Adrenal gland (tissue), 12 donors: ENCODE measurements around the gene C19orf53. TPM values are rescaled to one million over a fixed set of nuclear protein-coding genes. Genes with fewer than 3 reads are reported as not detected.

Experiments used
- DNase-seq, 7 donors: peaks; one replicate each; pipeline ENCODE4 v3.0.0-alpha.2; 2019 to 2020
- H3K27ac ChIP-seq, 5 donors: fragments of 200-600 bp; sonication (generic) in 4 of 5; 1 replicate in 3 of 5; 2 replicates in 2 of 5; pipeline versions ENCODE4 v1.5.1 to v1.8.0; 2016 to 2020; ENCODE audit warnings: mild to moderate bottlenecking in 1 of 5
- H3K27me3 ChIP-seq: fragments of 200-600 bp; 2 replicates; pipeline ENCODE4 v1.8.0; 2021
- H3K36me3 ChIP-seq, 2 donors: fragments of 200-600 bp; replicated peaks in 1 of 2; 1 replicate in 1 of 2; 2 replicates in 1 of 2; pipeline versions ENCODE4 v1.5.1 to v1.8.0; 2018 to 2022
- H3K4me1 ChIP-seq, 2 donors: fragments of 200-600 bp; replicated peaks in 1 of 2; 1 replicate in 1 of 2; 2 replicates in 1 of 2; pipeline versions ENCODE4 v1.5.1 to v1.8.0; 2018 to 2021
- H3K4me3 ChIP-seq, 4 donors: fragments of 200-600 bp; sonication (generic) in 3 of 4; one replicate each; pipeline ENCODE4 v1.5.1; 2016 to 2018
- H3K9me3 ChIP-seq, 3 donors: fragments of 200-600 bp; sonication (generic) in 1 of 3; replicated peaks in 1 of 3; 1 replicate in 2 of 3; 2 replicates in 1 of 3; pipeline versions ENCODE4 v1.5.1 to v1.8.0; 2016 to 2021
- CTCF ChIP-seq, 6 experiments: fragments of 450-650 bp in 4 of 6; fragments of 200-600 bp in 2 of 6; sonication (generic) in 1 of 6; IDR thresholded peaks; 1 replicate in 5 of 6; 2 replicates in 1 of 6; pipeline versions ENCODE4 v1.5.1 to v1.8.0; 2016 to 2021; ENCODE audit warnings: antibody characterized with exemption in 6 of 6, mild to moderate bottlenecking in 2 of 6, moderate library complexity in 1 of 6
- POLR2A ChIP-seq, 2 donors: fragments of 450-650 bp; IDR thresholded peaks; one replicate each; pipeline ENCODE4 v1.6.1; 2017; ENCODE audit warnings: antibody characterized with exemption in 2 of 2, mild to moderate bottlenecking in 2 of 2, moderate library complexity in 1 of 2
- WGBS, 4 donors: extraction: QIAGEN DNeasy Blood & Tissue Kit in 2 of 4; methylation state at CpG; one replicate each; pipeline versions ENCODE4 v1.1.5 to v1.1.7; 2013 to 2017; 5-methylcytosine and 5-hydroxymethylcytosine counted together
- intact Hi-C, 2 donors: fragments of 100-400 bp; cut with DNase I; formaldehyde crosslinking; loops; one replicate each; pipeline versions ENCODE4 v1.14.1 to v1.15.0; 2022 to 2023
- polyA plus RNA-seq, 3 donors: library from polyadenylated mRNA; stranded (reverse); fragments of 200-250 nt in 2 of 3; fragments of 350-450 nt in 1 of 3; fragmentation: Illumina TruSeq in 1 of 3; extraction: RNeasy Lipid Tissue Mini Kit (QIAGEN cat#74804) in 1 of 3; gene quantifications; one replicate each; pipeline ENCODE4 v1.2.3, GENCODE V29; 2013 to 2014
- total RNA-seq, 9 donors: library from RNA; depleted of rRNA in 4 of 9; stranded (reverse); fragments of >200 nt in 4 of 9; fragments of 120-200 nt in 1 of 9; fragmentation: NEBNext Ultra II Directional in 1 of 9; extraction: Animal tissue kit (Norgen Biotek cat#: 25700) in 1 of 9; gene quantifications; one replicate each; pipeline versions ENCODE4 v1.1.0 to v1.2.4, GENCODE V29; 2013 to 2023
- donor health status: healthy with polysubstance abuse.
- donor health status: Bipolar disorder and iron deficiency.
- donor health status: DM: yes; HTN: yes; CAD: no.
- donor health status: DM: no; HTN: no; CAD: no.
- donor health status: DM: no; HTN: no; CAD: no.
- donor health status: DM: yes; HTN: yes; CAD: no.

The C19orf53 gene
- total and polyA plus RNA-seq, 12 donors: 95.8 to 459 (median 166) TPM

DNA sequence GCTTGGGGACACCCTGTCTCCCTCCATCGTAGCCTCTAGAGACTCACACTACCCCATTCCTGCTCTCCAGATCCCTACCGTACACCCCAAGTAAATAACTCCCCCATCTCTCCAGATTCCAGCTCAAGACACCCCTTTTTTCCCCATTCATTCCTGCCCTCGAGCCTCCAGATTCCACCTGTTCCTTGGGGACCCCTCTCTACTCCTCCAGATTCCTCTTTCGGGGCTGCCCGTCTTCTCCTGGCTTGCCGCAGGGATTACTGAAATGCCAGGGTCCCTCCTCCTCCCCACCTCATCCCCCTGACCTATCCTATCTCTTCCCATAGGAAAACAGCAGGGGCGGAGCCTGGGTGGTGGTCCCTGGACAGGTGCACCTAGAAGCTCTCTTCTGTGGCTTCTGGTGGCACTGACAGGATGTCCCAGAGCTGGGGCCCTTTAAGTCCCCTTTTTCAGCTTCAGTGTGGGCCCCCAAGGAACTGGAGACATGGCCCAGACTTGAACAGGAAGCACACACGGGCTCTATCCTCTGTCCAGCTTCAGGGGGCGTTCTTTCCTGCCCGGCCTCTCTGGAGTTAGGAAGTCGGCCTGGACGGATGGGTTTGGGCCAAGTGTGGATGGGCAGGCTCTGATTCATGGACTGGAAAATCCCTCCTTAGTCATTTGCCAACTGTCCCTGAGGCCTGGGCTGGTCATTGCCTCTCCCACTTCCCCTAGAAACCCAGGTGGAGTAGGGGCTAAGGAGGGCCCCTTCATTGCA, 22.2 kb downstream of the C19orf53 start:
- 10 to 15% (median 13%) methylated on average over 8 to 12 of the region's 12 CpGs for WGBS, 4 donors
- peak overlapping the region; percentile 74 to 94 (median 90) for H3K27ac ChIP-seq
- H3K27me3 ChIP-seq: no peaks in the 10 kb centered on the region
- H3K4me3 ChIP-seq: peak overlapping the region in 3 of 4 donors; percentile 40 to 92 (median 48)
- peaks cover 0 to 3% of the 10 kb centered on the region in 2 donors for H3K36me3 ChIP-seq
- DNase-seq: peak; percentile 76 to 93 (median 91)
- peaks cover 22 to 33% of the 10 kb centered on the region in 2 donors for H3K4me1 ChIP-seq
- H3K9me3 ChIP-seq: no peaks in the 10 kb centered on the region
- TF ChIP-seq POLR2A (IDR thresholded peaks at IDR 0.05) (peak in 1 of 2 donors; percentile 60), CTCF (IDR thresholded peaks at IDR 0.05) (no peak)
- intact Hi-C loops: loop anchor here in 1 of 2 donors (5.0 kb wide), 1 partner anchor 66 kb away; no protein-coding TSS in a partner anchor

DNA sequence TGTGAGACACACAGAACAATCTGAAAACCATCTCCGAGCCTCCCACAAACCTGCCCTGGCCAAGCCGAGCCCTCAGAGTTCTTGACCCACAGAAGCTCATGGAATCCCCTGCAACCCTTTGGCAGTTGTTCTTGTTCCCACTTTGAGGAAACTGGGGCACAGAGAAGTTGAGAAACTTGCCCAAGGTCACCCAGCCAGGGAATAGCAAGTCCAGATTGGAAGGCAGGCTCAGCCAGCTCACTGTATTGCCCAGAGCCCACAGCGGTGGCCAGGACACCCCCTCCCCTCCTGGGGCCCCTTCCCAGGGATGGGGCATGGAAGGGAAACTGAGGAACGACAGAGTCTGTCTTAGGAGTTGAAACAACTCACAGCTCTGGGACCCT, 22.8 kb downstream of the C19orf53 start:
- WGBS, 4 donors: 25 to 40% (median 33%) methylated on average over 3 to 4 of the region's 4 CpGs
- Histone ChIP-seq H3K9me3 (no peaks in the 10 kb centered on the region), H3K27ac (peak overlapping the region; percentile 74 to 94 (median 90)), H3K4me1 (peaks cover 22 to 33% of the 10 kb centered on the region in 2 donors), H3K4me3 (peak overlapping the region in 1 of 4 donors; percentile 92), H3K27me3 (no peaks in the 10 kb centered on the region), H3K36me3 (peaks cover 0 to 3% of the 10 kb centered on the region in 2 donors)
- peak in 6 of 7 donors; percentile 59 to 78 (median 62) for DNase-seq
- intact Hi-C loops: loop anchor here in 1 of 2 donors (5.0 kb wide), 1 partner anchor 65 kb away; no protein-coding TSS in a partner anchor
- TF ChIP-seq POLR2A (IDR thresholded peaks at IDR 0.05) (no peak), CTCF (IDR thresholded peaks at IDR 0.05) (no peak)

DNA sequence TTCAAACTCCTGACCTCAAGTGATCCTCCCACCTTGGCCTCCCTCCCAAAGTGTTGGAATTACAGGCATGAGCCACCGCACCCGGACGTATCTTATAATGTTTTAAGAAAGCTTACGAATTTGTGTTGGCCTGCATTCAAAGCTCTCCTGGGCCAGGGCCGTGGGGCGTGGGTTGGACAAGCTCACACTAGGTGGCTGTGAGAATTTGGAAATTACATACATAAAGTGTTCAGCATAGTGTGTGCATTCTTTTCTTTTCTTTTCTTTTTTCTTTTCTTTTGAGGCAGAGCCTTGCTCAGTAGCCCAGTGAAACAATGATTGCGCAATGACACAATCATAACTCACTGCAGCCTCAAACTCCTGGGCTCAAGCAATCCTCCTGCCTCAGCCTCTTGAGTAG, 23.6 kb downstream of the C19orf53 start:
- no peak for TF ChIP-seq POLR2A (IDR thresholded peaks at IDR 0.05)
- TF ChIP-seq CTCF (IDR thresholded peaks at IDR 0.05): no peak
- intact Hi-C loops: loop anchor here in 1 of 2 donors (5.0 kb wide), 1 partner anchor 64 kb away; no protein-coding TSS in a partner anchor
- no peak overlapping the region for H3K4me3 ChIP-seq
- DNase-seq: peak in 6 of 7 donors; percentile 43 to 76 (median 54)
- peaks cover 0 to 3% of the 10 kb centered on the region in 2 donors for H3K36me3 ChIP-seq
- H3K4me1 ChIP-seq: peaks cover 22 to 33% of the 10 kb centered on the region in 2 donors
- peak overlapping the region in 4 of 5 donors; percentile 27 to 94 (median 91) for H3K27ac ChIP-seq
- 38 to 44% (median 40%) methylated on average over 7 of the region's 7 CpGs for WGBS, 4 donors
- H3K27me3 ChIP-seq: no peaks in the 10 kb centered on the region
- H3K9me3 ChIP-seq: no peaks in the 10 kb centered on the region

DNA sequence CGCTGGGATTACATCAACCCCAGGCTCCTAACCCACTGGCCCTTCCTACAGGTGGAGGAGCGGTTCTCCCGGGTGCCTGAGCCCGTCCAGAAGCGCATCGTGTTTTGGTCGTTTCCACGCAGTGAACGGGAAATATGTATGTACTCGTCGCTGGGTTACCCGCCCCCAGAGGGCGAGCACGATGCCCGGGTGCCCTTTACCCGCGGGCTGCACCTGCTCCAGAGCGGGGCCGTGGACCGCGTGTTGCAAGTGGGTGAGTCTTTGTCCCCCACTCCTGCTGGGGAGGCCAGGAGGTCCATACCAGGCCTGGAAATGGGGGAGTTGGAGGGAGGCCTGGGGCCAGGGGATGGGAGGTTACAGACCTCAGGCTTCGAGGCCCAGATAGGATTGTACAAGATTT, 25.4 kb downstream of the C19orf53 start:
- 94 to 97% (median 94%) methylated on average over 14 to 22 of the region's 22 CpGs for WGBS, 4 donors
- intact Hi-C loops: loop anchor here in 1 of 2 donors (5.0 kb wide), 1 partner anchor 63 kb away; no protein-coding TSS in a partner anchor
- H3K27me3 ChIP-seq: no peaks in the 10 kb centered on the region

More for the DNA sequence above, 25.4 kb downstream of the C19orf53 start:
- Histone ChIP-seq H3K36me3 (peaks cover 0 to 5% of the 10 kb centered on the region in 2 donors), H3K4me1 (peaks cover 22 to 24% of the 10 kb centered on the region in 2 donors), H3K9me3 (no peaks in the 10 kb centered on the region), H3K27ac (no peak overlapping the region), H3K4me3 (no peak overlapping the region)
- TF ChIP-seq POLR2A (IDR thresholded peaks at IDR 0.05) (no peak), CTCF (IDR thresholded peaks at IDR 0.05) (no peak)
- no peak for DNase-seq
